CD14-positive monocyte (primary cell): ENCODE data around the gene ELMO2. TPM values are rescaled to one million over a fixed set of nuclear protein-coding genes. Genes with fewer than 3 reads are reported as not detected.

ENCODE experiments used
- DNase-seq, 3 donors: peaks; one replicate each; pipeline ENCODE4 v3.0.0-alpha.2; 2011 to 2022
- H2AFZ ChIP-seq: 2 replicates; pipeline ENCODE4 v1.6.0; 2012; ENCODE audit warnings: mild to moderate bottlenecking, low read depth, low read length, inconsistent platforms; ENCODE audit not compliant: insufficient read depth, poor library complexity, severe bottlenecking
- H3K27ac ChIP-seq, 2 donors: 1 replicate in 1 of 2; 2 replicates in 1 of 2; pipeline ENCODE4 v1.5.1; 2012 to 2013; ENCODE audit warnings: low read length in 2 of 2, control low read depth in 1 of 2, inconsistent platforms in 1 of 2, low read depth in 1 of 2, mild to moderate bottlenecking in 1 of 2
- H3K27me3 ChIP-seq, 2 donors: one replicate each; pipeline versions ENCODE4 v1.6.0 to v1.6.1; 2011 to 2013; ENCODE audit warnings: low read length in 2 of 2; ENCODE audit not compliant: control insufficient read depth in 2 of 2, insufficient read depth in 2 of 2
- H3K36me3 ChIP-seq, 2 donors: replicated peaks in 1 of 2; 1 replicate in 1 of 2; 2 replicates in 1 of 2; pipeline versions ENCODE4 v1.5.1 to v1.6.1; 2012 to 2013; ENCODE audit warnings: low read length in 2 of 2, control low read depth in 1 of 2, inconsistent platforms in 1 of 2, mild to moderate bottlenecking in 1 of 2; ENCODE audit not compliant: insufficient read depth in 2 of 2, control insufficient read depth in 1 of 2
- H3K4me1 ChIP-seq, 2 donors: 1 replicate in 1 of 2; 2 replicates in 1 of 2; pipeline versions ENCODE4 v1.5.1 to v1.6.1; 2012 to 2013; ENCODE audit warnings: low read length in 2 of 2, control low read depth in 1 of 2, inconsistent platforms in 1 of 2, mild to moderate bottlenecking in 1 of 2, moderate library complexity in 1 of 2; ENCODE audit not compliant: insufficient read depth in 2 of 2, control insufficient read depth in 1 of 2
- H3K4me2 ChIP-seq: replicated peaks from 2 replicates; pipeline ENCODE3; 2012; ENCODE audit warnings: low read length, moderate library complexity, mild to moderate bottlenecking; ENCODE audit not compliant: poor library complexity, severe bottlenecking; ENCODE audit errors: extremely low read depth
- H3K4me3 ChIP-seq, 3 experiments: fragments of 200-600 bp in 1 of 3; sonication (generic) in 1 of 3; replicated peaks in 1 of 3; 1 replicate in 2 of 3; 2 replicates in 1 of 3; pipeline ENCODE4 v1.5.1; 2011 to 2013; ENCODE audit warnings: low read length in 3 of 3, mild to moderate bottlenecking in 3 of 3, control low read depth in 2 of 3, low read depth in 2 of 3, inconsistent platforms in 1 of 3, moderate library complexity in 1 of 3
- H3K79me2 ChIP-seq: 2 replicates; pipeline ENCODE4 v1.6.0; 2012; ENCODE audit warnings: mild to moderate bottlenecking, control low read depth, inconsistent platforms, low read length, moderate library complexity; ENCODE audit not compliant: insufficient read depth
- H3K9ac ChIP-seq: 2 replicates; pipeline ENCODE4 v1.6.0; 2017; ENCODE audit warnings: low read length, mild to moderate bottlenecking; ENCODE audit not compliant: insufficient read depth, poor library complexity, severe bottlenecking
- H3K9me3 ChIP-seq, 2 donors: replicated peaks in 1 of 2; 1 replicate in 1 of 2; 2 replicates in 1 of 2; pipeline versions ENCODE4 v1.5.1 to v1.6.1; 2012 to 2013; ENCODE audit warnings: low read length in 2 of 2, control low read depth in 1 of 2; ENCODE audit not compliant: control insufficient read depth in 1 of 2, insufficient read depth in 1 of 2
- H4K20me1 ChIP-seq: 2 replicates; pipeline ENCODE4 v1.6.0; 2012; ENCODE audit warnings: mild to moderate bottlenecking, low read length, control low read depth, moderate library complexity; ENCODE audit not compliant: insufficient read depth
- H3K27ac Mint-ChIP-seq, 7 donors: one replicate each; pipeline ENCODE4 v1.8.0; 2020; ENCODE audit warnings: mild to moderate bottlenecking in 7 of 7, mixed read lengths in 7 of 7, moderate library complexity in 6 of 7, inconsistent platforms in 2 of 7
- H3K27me3 Mint-ChIP-seq, 3 donors: one replicate each; pipeline ENCODE4 v1.8.0; 2021 to 2022; ENCODE audit warnings: low read depth in 3 of 3, mild to moderate bottlenecking in 3 of 3, mixed read lengths in 3 of 3, moderate library complexity in 3 of 3, inconsistent platforms in 1 of 3
- H3K36me3 Mint-ChIP-seq, 2 donors: one replicate each; pipeline ENCODE4 v1.8.0; 2020; ENCODE audit warnings: mixed read lengths in 2 of 2, inconsistent platforms in 1 of 2, mild to moderate bottlenecking in 1 of 2
- H3K4me1 Mint-ChIP-seq: one replicate; pipeline ENCODE4 v1.8.0; 2020; ENCODE audit warnings: mild to moderate bottlenecking, mixed read lengths
- H3K4me3 Mint-ChIP-seq, 2 donors: one replicate each; pipeline ENCODE4 v1.8.0; 2020; ENCODE audit warnings: mild to moderate bottlenecking in 2 of 2, mixed read lengths in 2 of 2, moderate library complexity in 1 of 2
- H3K9me3 Mint-ChIP-seq, 7 donors: one replicate each; pipeline ENCODE4 v1.8.0; 2020 to 2022; ENCODE audit warnings: mixed read lengths in 7 of 7, mild to moderate bottlenecking in 6 of 7, moderate library complexity in 6 of 7, inconsistent platforms in 2 of 7
- WGBS: methylation state at CpG from one replicate; pipeline ENCODE4 v1.1.5; 2013; ENCODE audit warnings: missing lambda C conversion rate; ENCODE audit not compliant: insufficient coverage; 5-methylcytosine and 5-hydroxymethylcytosine counted together
- intact Hi-C, 2 donors: fragments of 100-400 bp; cut with micrococcal nuclease; formaldehyde crosslinking; loops; one replicate each; pipeline versions ENCODE4 v1.15.0 to v1.15.1; 2023
- polyA plus RNA-seq, 3 donors: library from polyadenylated mRNA; depleted of rRNA in 1 of 3; unstranded in 2 of 3; stranded (reverse) in 1 of 3; fragments of 300-500 nt in 2 of 3; fragments of >200 nt in 1 of 3; fragmentation: Illumina TruSeq in 2 of 3; gene quantifications; 1 replicate in 2 of 3; 2 replicates in 1 of 3; pipeline ENCODE4 v1.2.3, GENCODE V29; 2012 to 2021
- TF ChIP-seq, protein P1 (sequence below): fragments of 200-600 bp; IDR thresholded peaks from one replicate; pipeline ENCODE4 v1.8.0; 2022; ENCODE audit warnings: antibody characterized with exemption, mild to moderate bottlenecking

The ELMO2 gene
- polyA plus RNA-seq, 3 donors: 35.3 to 53.1 (median 42.3) TPM

DNA sequence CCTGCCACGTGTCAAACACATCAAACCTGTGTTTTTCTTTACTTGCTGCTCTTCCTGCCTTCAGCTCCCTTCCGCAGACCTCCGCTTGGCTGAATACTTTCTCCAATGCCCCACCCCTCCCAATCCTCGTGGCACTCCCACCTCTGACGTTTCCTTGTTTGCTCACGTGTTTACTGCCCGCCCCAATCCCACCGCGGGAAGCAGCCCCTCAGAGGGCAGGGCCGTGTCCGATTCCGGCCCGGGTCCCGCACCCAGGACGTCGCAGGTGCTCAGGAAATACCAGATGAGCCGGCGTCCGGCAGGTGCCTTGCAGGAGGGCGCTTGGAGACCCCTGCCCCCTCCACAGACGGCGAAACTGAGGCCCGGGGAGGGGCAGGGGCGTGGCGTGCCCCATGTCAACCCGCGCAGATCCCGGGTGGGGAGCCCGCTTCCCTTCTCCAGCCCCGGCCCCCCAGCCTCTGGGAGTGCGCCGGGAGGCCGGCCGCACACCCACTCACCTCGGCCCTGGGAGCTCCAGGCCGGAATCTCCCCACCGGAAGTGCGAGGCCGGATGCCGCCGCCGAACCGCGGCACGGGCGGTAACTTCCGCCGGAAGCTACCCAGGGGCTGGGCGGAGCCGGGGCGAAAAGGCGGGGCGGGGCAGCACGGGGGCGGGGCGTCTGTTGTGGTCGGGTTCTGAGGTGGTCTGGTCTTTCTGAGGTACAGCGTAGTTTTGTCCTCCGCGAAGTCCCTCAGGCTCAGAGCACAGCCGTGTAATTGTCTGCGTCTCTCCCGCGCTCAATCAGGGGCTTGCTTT is 42.3 kb downstream of the ELMO2 start:
- WGBS: under 1% methylated on average over 57 of the region's 64 CpGs
- peak overlapping the region; percentile 45 for H2AFZ ChIP-seq
- H3K27ac Mint-ChIP-seq: peak overlapping the region; percentile 89 to 99 (median 97)

More for the DNA sequence above, 42.3 kb downstream of the ELMO2 start:
- peak overlapping the region; percentile 87 to 93 for H3K4me3 Mint-ChIP-seq
- peak overlapping the region; percentile 60 to 85 (median 70) for H3K4me3 ChIP-seq
- peaks cover 48% of the 10 kb centered on the region for H4K20me1 ChIP-seq
- peak; percentile 74 to 90 (median 80) for DNase-seq
- H3K9me3 ChIP-seq: no peaks in the 10 kb centered on the region
- peaks cover 44% of the 10 kb centered on the region for H3K79me2 ChIP-seq
- H3K4me1 Mint-ChIP-seq: peaks cover 50% of the 10 kb centered on the region
- peaks cover 50 to 53% of the 10 kb centered on the region in 2 donors for H3K36me3 Mint-ChIP-seq
- peak overlapping the region; percentile 79 for H3K4me2 ChIP-seq
- peaks cover 0 to 5% (median 0%) of the 10 kb centered on the region in 3 donors for H3K27me3 Mint-ChIP-seq
- TF ChIP-seq, protein P1, sequence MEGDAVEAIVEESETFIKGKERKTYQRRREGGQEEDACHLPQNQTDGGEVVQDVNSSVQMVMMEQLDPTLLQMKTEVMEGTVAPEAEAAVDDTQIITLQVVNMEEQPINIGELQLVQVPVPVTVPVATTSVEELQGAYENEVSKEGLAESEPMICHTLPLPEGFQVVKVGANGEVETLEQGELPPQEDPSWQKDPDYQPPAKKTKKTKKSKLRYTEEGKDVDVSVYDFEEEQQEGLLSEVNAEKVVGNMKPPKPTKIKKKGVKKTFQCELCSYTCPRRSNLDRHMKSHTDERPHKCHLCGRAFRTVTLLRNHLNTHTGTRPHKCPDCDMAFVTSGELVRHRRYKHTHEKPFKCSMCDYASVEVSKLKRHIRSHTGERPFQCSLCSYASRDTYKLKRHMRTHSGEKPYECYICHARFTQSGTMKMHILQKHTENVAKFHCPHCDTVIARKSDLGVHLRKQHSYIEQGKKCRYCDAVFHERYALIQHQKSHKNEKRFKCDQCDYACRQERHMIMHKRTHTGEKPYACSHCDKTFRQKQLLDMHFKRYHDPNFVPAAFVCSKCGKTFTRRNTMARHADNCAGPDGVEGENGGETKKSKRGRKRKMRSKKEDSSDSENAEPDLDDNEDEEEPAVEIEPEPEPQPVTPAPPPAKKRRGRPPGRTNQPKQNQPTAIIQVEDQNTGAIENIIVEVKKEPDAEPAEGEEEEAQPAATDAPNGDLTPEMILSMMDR: no peak
- peaks cover 50 to 52% of the 10 kb centered on the region in 2 donors for H3K4me1 ChIP-seq
- peak overlapping the region; percentile 99 for H3K9ac ChIP-seq
- H3K27ac ChIP-seq: peak overlapping the region; percentile 86 to 98
- intact Hi-C loops: loop anchor here in 1 of 2 donors (2.0 to 5.0 kb wide), 2 partner anchors 43 to 157 kb away; partner anchors contain the start of gene ELMO2
- no peaks in the 10 kb centered on the region for H3K27me3 ChIP-seq
- no peaks in the 10 kb centered on the region for H3K9me3 Mint-ChIP-seq
- peaks cover 35 to 39% of the 10 kb centered on the region in 2 donors for H3K36me3 ChIP-seq
